ENCODE measurements around the gene SULT1B1. TPM values are rescaled to one million over a fixed set of nuclear protein-coding genes. Genes with fewer than 3 reads are reported as not detected.

Gene SULT1B1
- total RNA-seq, 4 donors from 2014 or later = 0.51 to 2.4 (median 2.2) TPM

DNA sequence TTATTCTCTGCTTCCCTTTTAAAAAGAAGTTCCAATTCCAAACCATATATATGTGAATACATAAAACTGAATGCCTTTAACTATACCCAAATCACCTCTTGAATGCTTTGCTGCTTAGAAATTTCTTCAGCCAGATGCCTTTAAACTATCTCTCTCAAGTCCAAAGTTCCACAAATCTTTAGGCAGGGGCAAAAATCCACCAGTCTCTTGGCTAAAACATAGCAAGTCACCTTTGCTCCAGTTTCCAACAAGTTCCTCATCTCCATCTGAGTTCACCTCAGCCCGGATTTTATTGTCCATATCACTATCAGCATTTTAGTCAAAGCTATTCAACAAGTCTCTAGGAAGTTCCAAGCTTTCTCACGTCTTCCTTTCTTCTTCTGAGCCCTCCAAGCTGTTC, 49.8 kb downstream of the SULT1B1 start:
- DNase-seq = no peak
- intact Hi-C loops (cut with DNase I; ENCODE audit: low total_unique reads) = no loop called here
- no peak overlapping the region for H3K27ac ChIP-seq
- no peaks in the 10 kb centered on the region for H3K4me1 ChIP-seq
- no peaks in the 10 kb centered on the region for H3K9me3 ChIP-seq
- TF ChIP-seq CTCF (IDR thresholded peaks at IDR 0.05) = no peak
- TF ChIP-seq POLR2A (IDR thresholded peaks at IDR 0.05) = no peak
- H3K36me3 ChIP-seq = no peaks in the 10 kb centered on the region
- H3K27me3 ChIP-seq = no peaks in the 10 kb centered on the region
- no peak overlapping the region for H3K4me3 ChIP-seq

- no peak overlapping the region for H3K4me3 ChIP-seq
- H3K27ac ChIP-seq = no peak overlapping the region
- TF ChIP-seq POLR2A (IDR thresholded peaks at IDR 0.05) (no peak), CTCF (IDR thresholded peaks at IDR 0.05) (no peak)
- no peaks in the 10 kb centered on the region for H3K9me3 ChIP-seq
- H3K4me1 ChIP-seq = no peaks in the 10 kb centered on the region
- no peaks in the 10 kb centered on the region for H3K36me3 ChIP-seq
- DNase-seq = no peak
- intact Hi-C loops (cut with DNase I; ENCODE audit: low total_unique reads) = no loop called here
- no peaks in the 10 kb centered on the region for H3K27me3 ChIP-seq
Measured at GRCh38 chr4:69708211-69708610, 52.2 kb downstream of the SULT1B1 start.

DNA sequence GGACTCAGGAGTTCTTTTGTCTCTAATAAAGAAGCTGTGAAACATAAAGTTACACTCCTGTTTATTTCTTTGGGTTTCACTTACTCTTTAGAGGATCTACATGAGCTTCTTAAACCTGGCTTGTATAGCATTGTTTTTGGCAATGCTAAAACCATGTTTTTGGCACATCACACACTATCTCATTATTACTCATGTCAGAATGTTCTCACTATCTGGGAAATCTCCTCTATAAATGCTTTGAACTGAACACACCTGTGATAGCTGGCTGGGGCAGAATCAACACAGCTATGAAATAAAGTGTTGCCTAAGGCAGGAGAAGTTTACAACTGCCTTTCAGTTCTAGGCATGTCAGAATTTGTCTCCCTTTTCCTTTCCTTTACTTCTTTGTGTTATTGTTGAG, 52.6 kb downstream of the SULT1B1 start:
- no peaks in the 10 kb centered on the region for H3K9me3 ChIP-seq
- H3K36me3 ChIP-seq = no peaks in the 10 kb centered on the region
- H3K4me1 ChIP-seq = no peaks in the 10 kb centered on the region
- H3K27me3 ChIP-seq = no peaks in the 10 kb centered on the region
- no peak overlapping the region for H3K27ac ChIP-seq
- TF ChIP-seq CTCF (IDR thresholded peaks at IDR 0.05) (no peak), POLR2A (IDR thresholded peaks at IDR 0.05) (no peak)
- intact Hi-C loops (cut with DNase I; ENCODE audit: low total_unique reads) = no loop called here
- no peak overlapping the region for H3K4me3 ChIP-seq
- no peak for DNase-seq

GRCh38 chr4:69702201-69702600, 58.2 kb downstream of the SULT1B1 start:
- DNase-seq = no peak
- H3K27ac ChIP-seq = no peak overlapping the region
- no peak for TF ChIP-seq POLR2A (IDR thresholded peaks at IDR 0.05)
- H3K9me3 ChIP-seq = no peaks in the 10 kb centered on the region
- intact Hi-C loops (cut with DNase I; ENCODE audit: low total_unique reads) = no loop called here
- no peaks in the 10 kb centered on the region for H3K4me1 ChIP-seq
- H3K36me3 ChIP-seq = no peaks in the 10 kb centered on the region
- no peak overlapping the region for H3K4me3 ChIP-seq
- H3K27me3 ChIP-seq = no peaks in the 10 kb centered on the region

- H3K9me3 ChIP-seq = no peaks in the 10 kb centered on the region
- H3K4me1 ChIP-seq = no peaks in the 10 kb centered on the region
- H3K4me3 ChIP-seq = no peak overlapping the region
- intact Hi-C loops (cut with DNase I; ENCODE audit: low total_unique reads) = no loop called here
- DNase-seq = no peak
- no peak for TF ChIP-seq POLR2A (IDR thresholded peaks at IDR 0.05)
- no peak for TF ChIP-seq CTCF (IDR thresholded peaks at IDR 0.05)
- no peak overlapping the region for H3K27ac ChIP-seq
- H3K36me3 ChIP-seq = no peaks in the 10 kb centered on the region
- H3K27me3 ChIP-seq = no peaks in the 10 kb centered on the region
Measured at GRCh38 chr4:69701696-69702095, 58.7 kb downstream of the SULT1B1 start.

Measured in uterus (tissue), 4 donors.